Kidney (tissue), 14 donors: ENCODE measurements around the gene UBALD1. TPM values are rescaled to one million over a fixed set of nuclear protein-coding genes. Genes with fewer than 3 reads are reported as not detected.
"Not testable (repeated sequence)": the region's sequence is repeated elsewhere in the genome, so short reads cannot be mapped to it uniquely, and the experiment has no call there.

Experiments
- DNase-seq, 5 donors: peaks; one replicate each; pipeline ENCODE4 v3.0.0-alpha.2; 2013 to 2020
- FAIRE-seq: peaks from 2 replicates; lab custom pipeline; 2012; peaks lifted over from hg19 to GRCh38; lab: Jason Lieb, UNC
- H3K27ac ChIP-seq, 2 donors: one replicate each; pipeline ENCODE4 v1.7.0; 2013; ENCODE audit warnings: low read depth in 2 of 2, low read length in 2 of 2, inconsistent platforms in 1 of 2
- H3K27me3 ChIP-seq: one replicate; pipeline ENCODE4 v1.7.1; 2013; ENCODE audit warnings: low read length, inconsistent platforms; ENCODE audit not compliant: control insufficient read depth, insufficient read depth
- H3K36me3 ChIP-seq, 3 donors: one replicate each; pipeline versions ENCODE4 v1.7.0 to v1.7.1; 2013; ENCODE audit warnings: low read length in 3 of 3, control low read depth in 1 of 3, inconsistent platforms in 1 of 3; ENCODE audit not compliant: insufficient read depth in 3 of 3, control insufficient read depth in 2 of 3
- H3K4me1 ChIP-seq, 3 donors: one replicate each; pipeline versions ENCODE4 v1.7.0 to v1.7.1; 2013; ENCODE audit warnings: low read length in 3 of 3, inconsistent platforms in 1 of 3, low read depth in 1 of 3; ENCODE audit not compliant: control insufficient read depth in 2 of 3, insufficient read depth in 2 of 3
- H3K4me3 ChIP-seq, 3 donors: one replicate each; pipeline versions ENCODE4 v1.7.0 to v1.8.1; 2013; ENCODE audit warnings: low read length in 3 of 3, control low read depth in 1 of 3, inconsistent platforms in 1 of 3
- H3K9ac ChIP-seq, 3 donors: one replicate each; pipeline versions ENCODE4 v1.7.0 to v1.7.1; 2013; ENCODE audit warnings: low read length in 3 of 3, control low read depth in 1 of 3, inconsistent platforms in 1 of 3
- H3K9me3 ChIP-seq, 3 donors: one replicate each; pipeline versions ENCODE4 v1.7.0 to v1.7.1; 2013; ENCODE audit warnings: low read length in 3 of 3, control low read depth in 1 of 3, inconsistent platforms in 1 of 3; ENCODE audit not compliant: control insufficient read depth in 2 of 3, insufficient read depth in 1 of 3
- CTCF ChIP-seq: IDR thresholded peaks from 3 replicates; pipeline ENCODE4 v1.5.1; 2012; ENCODE audit warnings: mild to moderate bottlenecking, moderate library complexity, borderline replicate concordance; ENCODE audit not compliant: insufficient read depth; ENCODE audit errors: extremely low read depth
- intact Hi-C: fragments of 100-400 bp; cut with DNase I; formaldehyde crosslinking; loops from one replicate; pipeline ENCODE4 v1.11.1; 2022
- polyA plus RNA-seq: library from polyadenylated mRNA; stranded (reverse); fragments of 350-450 nt; fragmentation: Illumina TruSeq; extraction: RNeasy Lipid Tissue Mini Kit (QIAGEN cat#74804); gene quantifications from one replicate; pipeline ENCODE4 v1.2.3, GENCODE V29; 2014; ENCODE audit warnings: low read depth, low replicate concordance; ENCODE audit not compliant: insufficient read depth
- total RNA-seq: library from RNA; stranded (reverse); fragmentation: NEBNext Ultra II Directional; extraction: Animal tissue kit (Norgen Biotek cat#: 25700); gene quantifications from one replicate; pipeline ENCODE4 v1.2.1, GENCODE V29; 2021
- donor health status: control.
- donor health status: control.
- donor health status: control.
- donor health status: control.
- donor health status: control.
- donor health status: DM: yes; HTN: yes; CAD: no.
- donor health status: Normal renal cell carcinoma (clear cell type).

The UBALD1 gene
- total and polyA plus RNA-seq, 2 donors from 2014 or later = 31.8 to 38.3 TPM

- DNase-seq (no peak), FAIRE-seq (no peak)
- no peak for TF ChIP-seq CTCF
- Histone ChIP-seq H3K9ac (peak overlapping the region in 1 of 3 donors; percentile 51), H3K27me3 (no peaks in the 10 kb centered on the region), H3K9me3 (no peaks in the 10 kb centered on the region), H3K36me3 (peaks cover 0 to 23% (median 6%) of the 10 kb centered on the region in 3 donors), H3K27ac (peak overlapping the region; percentile 73 to 74), H3K4me3 (no peak overlapping the region), H3K4me1 (peaks cover 0 to 25% (median 13%) of the 10 kb centered on the region in 3 donors)
- intact Hi-C loops = no loop called here
Observed at GRCh38 chr16:4652561-4652960, 37.9 kb upstream of the UBALD1 start.

- Histone ChIP-seq H3K4me1 (peaks cover 0 to 25% (median 13%) of the 10 kb centered on the region in 3 donors), H3K4me3 (no peak overlapping the region), H3K36me3 (peaks cover 0 to 17% (median 6%) of the 10 kb centered on the region in 3 donors), H3K27me3 (no peaks in the 10 kb centered on the region), H3K27ac (no peak overlapping the region), H3K9me3 (no peaks in the 10 kb centered on the region), H3K9ac (no peak overlapping the region)
- intact Hi-C loops = no loop called here
- TF ChIP-seq CTCF = no peak
- no peak for FAIRE-seq
- no peak for DNase-seq
Observed at GRCh38 chr16:4651827-4652226, 37.1 kb upstream of the UBALD1 start.

- H3K36me3 ChIP-seq, H3K9ac ChIP-seq, H3K27ac ChIP-seq, H3K9me3 ChIP-seq, H3K27me3 ChIP-seq, H3K4me3 ChIP-seq, intact Hi-C loops, FAIRE-seq: not testable (repeated sequence)
- peaks cover 0 to 25% (median 13%) of the 10 kb centered on the region in 3 donors for H3K4me1 ChIP-seq
- TF ChIP-seq CTCF = peak; percentile 36
- peak in 1 of 5 donors; percentile 47 for DNase-seq
Observed at GRCh38 chr16:4650443-4651074, 35.9 kb upstream of the UBALD1 start.
